DOHH2 (cell line): Measurements from ENCODE around the gene ZNF365.

Source experiments
- H3F3A ChIP-seq: fragments of 200-600 bp; sonication (generic), shearing (Covaris generic); 2 replicates; pipeline ENCODE4 v1.6.0; 2016; ENCODE audit warnings: antibody characterized with exemption, mild to moderate bottlenecking; ENCODE audit not compliant: control insufficient read depth, insufficient read depth
- H3K27ac ChIP-seq: fragments of 200-600 bp; sonication (generic); 2 replicates; pipeline ENCODE4 v1.5.1; 2014; ENCODE audit warnings: low read depth, mild to moderate bottlenecking, low read length, moderate library complexity
- H3K27me3 ChIP-seq: fragments of 200-600 bp; sonication (generic); 2 replicates; pipeline ENCODE4 v1.6.1; 2014; ENCODE audit warnings: mild to moderate bottlenecking, low read length, mixed read lengths; ENCODE audit not compliant: control insufficient read depth
- H3K36me3 ChIP-seq: fragments of 200-600 bp; sonication (generic); 2 replicates; pipeline ENCODE4 v1.6.1; 2014; ENCODE audit warnings: mild to moderate bottlenecking, low read length, moderate library complexity, mixed read lengths; ENCODE audit not compliant: control insufficient read depth
- H3K4me1 ChIP-seq: fragments of 200-600 bp; sonication (generic); 2 replicates; pipeline ENCODE4 v1.6.1; 2014; ENCODE audit warnings: mild to moderate bottlenecking, low read length, mixed read lengths; ENCODE audit not compliant: control insufficient read depth
- H3K4me2 ChIP-seq: fragments of 200-600 bp; sonication (generic); 2 replicates; pipeline ENCODE4 v1.6.0; 2014; ENCODE audit warnings: mild to moderate bottlenecking, low read length, moderate library complexity
- H3K4me3 ChIP-seq: fragments of 200-600 bp; sonication (generic); 2 replicates; pipeline ENCODE4 v1.5.1; 2014; ENCODE audit warnings: mild to moderate bottlenecking, low read length, mixed read lengths
- H3K79me2 ChIP-seq: fragments of 200-600 bp; sonication (generic); 2 replicates; pipeline ENCODE4 v1.6.1; 2014; ENCODE audit warnings: mild to moderate bottlenecking, low read length, mixed read lengths; ENCODE audit not compliant: control insufficient read depth
- H3K9me2 ChIP-seq: fragments of 200-600 bp; sonication (generic); replicated peaks from 2 replicates; pipeline ENCODE4 v1.6.1; 2014; ENCODE audit warnings: mild to moderate bottlenecking, low read length, mixed read lengths; ENCODE audit not compliant: control insufficient read depth
- H3K9me3 ChIP-seq: fragments of 200-600 bp; sonication (generic); 2 replicates; pipeline ENCODE4 v1.6.1; 2014; ENCODE audit warnings: antibody characterized with exemption, low read length, mixed read lengths; ENCODE audit not compliant: control insufficient read depth, insufficient read depth
- H4K20me1 ChIP-seq: fragments of 200-600 bp; sonication (generic); 2 replicates; pipeline ENCODE4 v1.6.0; 2014; ENCODE audit warnings: low read depth, mild to moderate bottlenecking, antibody characterized with exemption, low read length, moderate library complexity; ENCODE audit not compliant: control insufficient read depth, insufficient read depth
- CTCF ChIP-seq: fragments of 200-600 bp; sonication (generic); IDR thresholded peaks from one replicate; pipeline ENCODE4 v1.5.1; 2014; ENCODE audit warnings: antibody characterized with exemption, mild to moderate bottlenecking, low read depth, low read length; ENCODE audit not compliant: poor library complexity, severe bottlenecking
- EZH2phosphoT487 ChIP-seq: fragments of 200-600 bp; sonication (generic); IDR thresholded peaks from 2 replicates; pipeline ENCODE4 v1.6.1; 2017; ENCODE audit warnings: borderline replicate concordance, mild to moderate bottlenecking, antibody characterized with exemption, low read length, moderate library complexity, mixed read lengths

The ZNF365 gene

GRCh38 chr10:62437696-62438095 lies 63.5 kb downstream of the ZNF365 start:
- H3K27me3 ChIP-seq: peaks cover 11% of the 10 kb centered on the region; the same call in 1 of the 2 replicates
- H3K9me3 ChIP-seq: no peaks in the 10 kb centered on the region
- no peaks in the 10 kb centered on the region for H3K36me3 ChIP-seq
- H4K20me1 ChIP-seq: no peaks in the 10 kb centered on the region
- no peak overlapping the region for H3K4me3 ChIP-seq
- H3K79me2 ChIP-seq: no peaks in the 10 kb centered on the region
- no peaks in the 10 kb centered on the region for H3F3A ChIP-seq
- TF ChIP-seq CTCF: peak; percentile 81
- TF ChIP-seq EZH2phosphoT487: no peak
- no peak overlapping the region for H3K27ac ChIP-seq
- no peak overlapping the region for H3K4me2 ChIP-seq
- H3K4me1 ChIP-seq: no peaks in the 10 kb centered on the region
- H3K9me2 ChIP-seq: no peaks in the 10 kb centered on the region

DNA sequence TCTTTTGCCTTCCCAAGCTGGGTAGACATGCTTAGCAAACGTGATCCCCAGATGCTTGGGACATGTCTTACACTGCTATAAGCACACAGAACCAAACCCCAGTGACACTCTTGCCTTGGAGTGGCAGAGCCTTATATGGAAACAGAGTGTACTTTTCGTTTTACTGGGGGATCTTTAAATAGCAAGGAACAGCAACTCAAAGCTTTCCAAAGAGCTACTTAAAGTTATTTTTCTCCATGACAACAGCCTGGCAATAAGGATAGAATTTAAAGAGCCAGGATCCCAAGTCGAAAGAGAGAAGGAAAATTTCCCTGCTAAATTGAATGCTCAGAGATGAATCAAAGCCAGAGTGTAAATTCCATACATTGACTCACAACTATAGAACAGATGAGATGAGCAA lies 67.8 kb downstream of the ZNF365 start:
- Histone ChIP-seq H3K27me3 (peaks cover 8% of the 10 kb centered on the region; the same call in 1 of the 2 replicates), H3F3A (no peaks in the 10 kb centered on the region), H3K4me1 (no peaks in the 10 kb centered on the region), H3K27ac (no peak overlapping the region), H3K36me3 (no peaks in the 10 kb centered on the region), H4K20me1 (no peaks in the 10 kb centered on the region), H3K9me2 (no peaks in the 10 kb centered on the region), H3K4me3 (no peak overlapping the region), H3K4me2 (no peak overlapping the region), H3K79me2 (no peaks in the 10 kb centered on the region), H3K9me3 (no peaks in the 10 kb centered on the region)
- TF ChIP-seq EZH2phosphoT487: no peak
- no peak for TF ChIP-seq CTCF

DNA sequence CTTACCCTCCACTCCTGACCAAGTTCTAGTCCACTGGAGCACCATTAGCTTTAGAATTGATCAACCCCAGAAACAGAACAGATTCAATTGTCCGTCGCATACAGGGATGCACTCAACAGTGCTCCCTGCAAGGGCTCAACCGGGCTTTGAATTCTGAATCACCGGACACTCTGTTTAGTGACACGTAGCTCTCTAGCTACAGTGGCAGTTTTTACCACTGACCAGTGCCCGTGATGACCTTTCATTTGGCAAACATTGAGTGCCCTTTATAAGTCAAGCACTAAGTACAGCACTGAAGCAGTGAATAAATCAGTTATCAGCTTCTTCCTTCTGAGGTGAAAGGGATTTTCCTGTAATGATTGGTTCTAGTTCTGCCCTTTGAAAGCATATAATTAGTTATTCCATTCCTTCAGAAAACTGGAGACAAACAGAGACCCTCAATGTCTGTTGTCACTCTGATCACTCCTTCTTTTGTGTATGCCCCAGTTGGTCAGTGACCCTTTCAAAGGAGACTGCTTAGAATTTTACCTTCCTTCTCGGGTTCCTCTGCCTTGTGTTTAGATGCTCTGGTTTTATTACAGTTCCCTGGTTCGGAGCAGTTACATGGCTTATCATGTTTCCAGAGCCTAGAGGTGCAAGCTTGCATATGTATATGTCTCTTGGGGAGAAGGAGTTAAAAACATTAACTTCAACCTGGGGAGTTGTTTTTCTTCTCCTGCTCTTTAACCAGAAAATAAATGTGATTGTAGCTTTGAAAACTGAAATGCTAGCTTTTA lies 68.9 kb downstream of the ZNF365 start:
- no peak for TF ChIP-seq CTCF
- no peak for TF ChIP-seq EZH2phosphoT487
- H3K4me2 ChIP-seq: no peak overlapping the region

More for the DNA sequence above, 68.9 kb downstream of the ZNF365 start:
- H3K79me2 ChIP-seq: no peaks in the 10 kb centered on the region
- no peak overlapping the region for H3K4me3 ChIP-seq
- no peaks in the 10 kb centered on the region for H3K9me3 ChIP-seq
- no peaks in the 10 kb centered on the region for H3K4me1 ChIP-seq
- H3K9me2 ChIP-seq: no peaks in the 10 kb centered on the region
- peaks cover 10% of the 10 kb centered on the region; the same call in 1 of the 2 replicates for H3K27me3 ChIP-seq
- H3F3A ChIP-seq: no peaks in the 10 kb centered on the region
- no peaks in the 10 kb centered on the region for H3K36me3 ChIP-seq
- H4K20me1 ChIP-seq: no peaks in the 10 kb centered on the region
- H3K27ac ChIP-seq: no peak overlapping the region
